Ishikawa (cell line): ENCODE results near the gene GRIN2A.

Source experiments
- CEBPB ChIP-seq: IDR thresholded peaks from 2 replicates; pipeline ENCODE4 v1.6.1; 2012
- CREB1 ChIP-seq: IDR thresholded peaks from 2 replicates; pipeline ENCODE4 v1.6.1; 2012; ENCODE audit warnings: low read depth
- EGR1 ChIP-seq: IDR thresholded peaks from 2 replicates; pipeline ENCODE4 v1.6.1; 2012
- EP300 ChIP-seq: IDR thresholded peaks from 2 replicates; pipeline ENCODE4 v1.6.1; 2012; ENCODE audit warnings: borderline replicate concordance
- FOXM1 ChIP-seq: IDR thresholded peaks from 2 replicates; pipeline ENCODE4 v1.6.1; 2012; ENCODE audit warnings: low read depth, borderline replicate concordance
- RAD21 ChIP-seq: IDR thresholded peaks from 2 replicates; pipeline ENCODE4 v1.6.1; 2012; ENCODE audit warnings: low read depth
- TAF1 ChIP-seq: IDR thresholded peaks from 2 replicates; pipeline ENCODE4 v1.6.1; 2012; ENCODE audit warnings: low read depth, mild to moderate bottlenecking
- TEAD4 ChIP-seq: IDR thresholded peaks from 2 replicates; pipeline ENCODE4 v1.6.1; 2012
- YY1 ChIP-seq: IDR thresholded peaks from 2 replicates; pipeline ENCODE4 v1.6.1; 2012; ENCODE audit warnings: low read depth
- ZBTB7A ChIP-seq: IDR thresholded peaks from 2 replicates; pipeline ENCODE4 v1.6.1; 2012; ENCODE audit warnings: low read depth
- TF ChIP-seq, protein P1 (sequence below): IDR thresholded peaks from 2 replicates; pipeline ENCODE4 v1.6.1; 2012
- TF ChIP-seq, protein P2 (sequence below): IDR thresholded peaks from 2 replicates; pipeline ENCODE4 v1.6.1; 2012; ENCODE audit warnings: low read depth, mild to moderate bottlenecking
- TF ChIP-seq, protein P3 (sequence below): IDR thresholded peaks from 2 replicates; pipeline ENCODE4 v1.6.1; 2012

DNA sequence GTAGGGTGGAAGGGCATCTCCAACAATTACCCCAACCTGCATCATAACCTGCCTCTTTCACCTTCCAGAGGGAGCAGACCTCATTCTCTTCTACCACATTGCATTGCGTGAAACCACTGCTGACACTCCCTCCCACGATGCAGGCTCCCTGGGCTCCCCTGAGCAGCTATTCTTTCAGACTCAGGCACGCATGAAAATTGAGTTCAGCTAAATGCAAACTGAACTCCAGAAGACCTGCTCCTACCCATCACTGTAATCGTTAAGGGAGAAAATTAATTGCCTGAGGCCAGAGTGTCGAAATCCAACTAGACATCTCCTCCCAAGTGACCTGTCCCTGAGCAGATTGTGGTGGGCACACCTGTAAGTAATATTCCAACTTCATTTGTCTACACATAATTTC lies 186.0 kb downstream of the GRIN2A start:
- TF ChIP-seq YY1 (no peak), CEBPB (no peak), FOXM1 (no peak), CREB1 (no peak), RAD21 (no peak), EP300 (no peak), EGR1 (no peak), TEAD4 (no peak), ZBTB7A (no peak), TAF1 (no peak)
- TF ChIP-seq, protein P1, sequence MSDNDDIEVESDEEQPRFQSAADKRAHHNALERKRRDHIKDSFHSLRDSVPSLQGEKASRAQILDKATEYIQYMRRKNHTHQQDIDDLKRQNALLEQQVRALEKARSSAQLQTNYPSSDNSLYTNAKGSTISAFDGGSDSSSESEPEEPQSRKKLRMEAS = no peak
- TF ChIP-seq, protein P2, sequence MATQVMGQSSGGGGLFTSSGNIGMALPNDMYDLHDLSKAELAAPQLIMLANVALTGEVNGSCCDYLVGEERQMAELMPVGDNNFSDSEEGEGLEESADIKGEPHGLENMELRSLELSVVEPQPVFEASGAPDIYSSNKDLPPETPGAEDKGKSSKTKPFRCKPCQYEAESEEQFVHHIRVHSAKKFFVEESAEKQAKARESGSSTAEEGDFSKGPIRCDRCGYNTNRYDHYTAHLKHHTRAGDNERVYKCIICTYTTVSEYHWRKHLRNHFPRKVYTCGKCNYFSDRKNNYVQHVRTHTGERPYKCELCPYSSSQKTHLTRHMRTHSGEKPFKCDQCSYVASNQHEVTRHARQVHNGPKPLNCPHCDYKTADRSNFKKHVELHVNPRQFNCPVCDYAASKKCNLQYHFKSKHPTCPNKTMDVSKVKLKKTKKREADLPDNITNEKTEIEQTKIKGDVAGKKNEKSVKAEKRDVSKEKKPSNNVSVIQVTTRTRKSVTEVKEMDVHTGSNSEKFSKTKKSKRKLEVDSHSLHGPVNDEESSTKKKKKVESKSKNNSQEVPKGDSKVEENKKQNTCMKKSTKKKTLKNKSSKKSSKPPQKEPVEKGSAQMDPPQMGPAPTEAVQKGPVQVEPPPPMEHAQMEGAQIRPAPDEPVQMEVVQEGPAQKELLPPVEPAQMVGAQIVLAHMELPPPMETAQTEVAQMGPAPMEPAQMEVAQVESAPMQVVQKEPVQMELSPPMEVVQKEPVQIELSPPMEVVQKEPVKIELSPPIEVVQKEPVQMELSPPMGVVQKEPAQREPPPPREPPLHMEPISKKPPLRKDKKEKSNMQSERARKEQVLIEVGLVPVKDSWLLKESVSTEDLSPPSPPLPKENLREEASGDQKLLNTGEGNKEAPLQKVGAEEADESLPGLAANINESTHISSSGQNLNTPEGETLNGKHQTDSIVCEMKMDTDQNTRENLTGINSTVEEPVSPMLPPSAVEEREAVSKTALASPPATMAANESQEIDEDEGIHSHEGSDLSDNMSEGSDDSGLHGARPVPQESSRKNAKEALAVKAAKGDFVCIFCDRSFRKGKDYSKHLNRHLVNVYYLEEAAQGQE = no peak
- TF ChIP-seq, protein P3, sequence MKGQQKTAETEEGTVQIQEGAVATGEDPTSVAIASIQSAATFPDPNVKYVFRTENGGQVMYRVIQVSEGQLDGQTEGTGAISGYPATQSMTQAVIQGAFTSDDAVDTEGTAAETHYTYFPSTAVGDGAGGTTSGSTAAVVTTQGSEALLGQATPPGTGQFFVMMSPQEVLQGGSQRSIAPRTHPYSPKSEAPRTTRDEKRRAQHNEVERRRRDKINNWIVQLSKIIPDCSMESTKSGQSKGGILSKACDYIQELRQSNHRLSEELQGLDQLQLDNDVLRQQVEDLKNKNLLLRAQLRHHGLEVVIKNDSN = no peak
